Upper lobe of right lung (tissue), 1 donor: ENCODE measurements around the gene LRP1B. TPM values are rescaled to one million over a fixed set of nuclear protein-coding genes. Genes with fewer than 3 reads are reported as not detected.

Experiments
- ATAC-seq: fragments of 200-7000 bp; cut with Tn5 transposase; one replicate; pipeline ENCODE4 v1.9.1; 2020; ENCODE audit warnings: mild to moderate bottlenecking, moderate library complexity
- DNase-seq: peaks from one replicate; pipeline ENCODE4 v3.0.0-alpha.2; 2020
- H3K27ac ChIP-seq: fragments of 200-600 bp; one replicate; pipeline ENCODE4 v1.8.0; 2022
- H3K27me3 ChIP-seq: fragments of 200-600 bp; one replicate; pipeline ENCODE4 v1.8.0; 2022; ENCODE audit warnings: mild to moderate bottlenecking
- H3K36me3 ChIP-seq: fragments of 200-600 bp; one replicate; pipeline ENCODE4 v1.8.0; 2022
- H3K4me1 ChIP-seq: fragments of 200-600 bp; one replicate; pipeline ENCODE4 v1.8.0; 2022
- H3K4me3 ChIP-seq: fragments of 200-600 bp; one replicate; pipeline ENCODE4 v1.8.0; 2022; ENCODE audit warnings: mild to moderate bottlenecking
- H3K9me3 ChIP-seq: fragments of 200-600 bp; one replicate; pipeline ENCODE4 v1.8.0; 2022
- CTCF ChIP-seq: fragments of 200-600 bp; IDR thresholded peaks from one replicate; pipeline ENCODE4 v1.8.0; 2022; ENCODE audit warnings: antibody characterized with exemption
- intact Hi-C: fragments of 100-400 bp; cut with DNase I; formaldehyde crosslinking; loops from one replicate; pipeline ENCODE4 v1.11.0; 2022
- total RNA-seq: library from RNA; stranded (reverse); fragmentation: NEBNext Ultra II Directional; extraction: Animal tissue kit (Norgen Biotek cat#: 25700); gene quantifications from one replicate; pipeline ENCODE4 v1.2.1, GENCODE V29; 2021
- donor health status: DM: no; HTN: yes; CAD: no; lungs with severe emphysema.

The LRP1B gene
- total RNA-seq, 1 donor from 2014 or later, result 0.12 TPM

GRCh38 chr2:140744379-140744778, 1386.4 kb downstream of the LRP1B start:
- H3K36me3 ChIP-seq, result no peaks in the 10 kb centered on the region
- intact Hi-C loops, result no loop called here
- no peak for DNase-seq
- H3K4me1 ChIP-seq, result no peaks in the 10 kb centered on the region
- no peak overlapping the region for H3K4me3 ChIP-seq
- no peak for ATAC-seq
- no peak for TF ChIP-seq CTCF
- H3K9me3 ChIP-seq, result no peaks in the 10 kb centered on the region
- H3K27me3 ChIP-seq, result no peaks in the 10 kb centered on the region
- no peak overlapping the region for H3K27ac ChIP-seq

DNA sequence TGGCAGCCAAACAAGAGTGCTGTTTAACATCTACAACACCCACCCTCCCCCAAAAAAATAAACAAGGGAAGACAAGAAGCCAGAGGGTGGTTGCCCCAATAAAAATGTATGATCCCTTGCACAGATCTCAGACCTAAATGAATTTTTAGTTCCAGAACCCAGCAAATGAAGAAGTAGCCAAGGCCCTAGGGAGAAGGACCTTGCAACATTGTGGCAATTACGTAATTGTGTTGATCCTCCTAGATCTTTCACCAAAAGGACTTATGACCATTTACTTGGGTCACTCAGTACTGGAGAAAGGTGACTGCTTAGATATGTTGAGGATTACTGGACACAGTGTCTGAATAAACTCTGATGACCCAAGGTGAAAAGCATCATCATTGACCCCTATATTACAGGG, 1393.8 kb downstream of the LRP1B start:
- Histone ChIP-seq H3K4me3 (no peak overlapping the region), H3K36me3 (no peaks in the 10 kb centered on the region), H3K27ac (no peak overlapping the region), H3K4me1 (no peaks in the 10 kb centered on the region), H3K9me3 (no peaks in the 10 kb centered on the region), H3K27me3 (no peaks in the 10 kb centered on the region)
- ATAC-seq (no peak), DNase-seq (no peak)
- no peak for TF ChIP-seq CTCF
- intact Hi-C loops, result no loop called here

DNA sequence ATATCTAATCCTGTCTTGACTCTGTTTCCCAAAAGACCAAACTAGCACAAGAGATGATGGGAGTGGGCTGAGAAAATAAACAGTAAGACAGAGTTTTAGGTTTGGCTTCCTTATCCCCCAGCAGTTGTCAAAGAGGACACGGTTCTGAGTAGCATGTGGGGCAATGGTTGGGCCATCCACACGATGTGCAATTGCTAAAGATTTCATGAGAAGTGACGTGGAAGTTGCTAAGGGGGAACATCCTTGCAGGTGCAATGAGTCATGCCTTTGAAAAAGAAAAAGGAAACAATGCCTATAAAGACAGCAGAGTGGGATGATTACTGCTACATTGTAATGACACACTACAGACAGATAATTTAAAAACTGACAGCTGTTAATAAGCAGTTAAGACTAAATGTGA, 1395.8 kb downstream of the LRP1B start:
- DNase-seq, result no peak
- Histone ChIP-seq H3K36me3 (no peaks in the 10 kb centered on the region), H3K9me3 (no peaks in the 10 kb centered on the region), H3K27ac (no peak overlapping the region), H3K4me1 (no peaks in the 10 kb centered on the region), H3K4me3 (no peak overlapping the region), H3K27me3 (no peaks in the 10 kb centered on the region)
- no peak for ATAC-seq
- intact Hi-C loops, result no loop called here
- no peak for TF ChIP-seq CTCF

GRCh38 chr2:140718999-140719398, 1411.8 kb downstream of the LRP1B start:
- H3K36me3 ChIP-seq, result no peaks in the 10 kb centered on the region
- no peak overlapping the region for H3K27ac ChIP-seq
- intact Hi-C loops, result no loop called here
- H3K4me1 ChIP-seq, result no peaks in the 10 kb centered on the region
- no peak overlapping the region for H3K4me3 ChIP-seq
- H3K9me3 ChIP-seq, result no peaks in the 10 kb centered on the region
- no peak for DNase-seq
- TF ChIP-seq CTCF, result no peak
- H3K27me3 ChIP-seq, result no peaks in the 10 kb centered on the region
- no peak for ATAC-seq

DNA sequence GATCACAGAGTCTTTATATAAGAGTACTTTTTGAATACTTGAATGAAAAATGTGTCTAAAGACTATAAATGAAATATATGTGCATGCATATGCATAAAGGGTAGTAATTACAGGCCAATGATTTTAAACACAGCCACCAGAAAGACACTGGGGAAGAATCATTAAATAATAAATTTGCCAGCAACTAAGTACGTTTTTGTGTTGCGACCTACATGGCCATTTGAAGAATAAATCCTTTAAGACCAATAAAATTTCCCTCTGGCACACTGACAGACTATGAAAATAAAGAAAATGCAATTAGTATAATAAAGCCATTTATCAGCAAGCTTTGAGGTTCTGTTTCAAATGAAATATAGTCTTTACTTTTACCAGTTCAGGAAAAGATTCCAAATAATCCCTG, 1413.3 kb downstream of the LRP1B start:
- no peaks in the 10 kb centered on the region for H3K4me1 ChIP-seq
- H3K27me3 ChIP-seq, result no peaks in the 10 kb centered on the region
- intact Hi-C loops, result no loop called here
- no peaks in the 10 kb centered on the region for H3K9me3 ChIP-seq
- DNase-seq (no peak), ATAC-seq (no peak)
- TF ChIP-seq CTCF, result no peak
- H3K27ac ChIP-seq, result no peak overlapping the region
- no peaks in the 10 kb centered on the region for H3K36me3 ChIP-seq
- H3K4me3 ChIP-seq, result no peak overlapping the region

DNA sequence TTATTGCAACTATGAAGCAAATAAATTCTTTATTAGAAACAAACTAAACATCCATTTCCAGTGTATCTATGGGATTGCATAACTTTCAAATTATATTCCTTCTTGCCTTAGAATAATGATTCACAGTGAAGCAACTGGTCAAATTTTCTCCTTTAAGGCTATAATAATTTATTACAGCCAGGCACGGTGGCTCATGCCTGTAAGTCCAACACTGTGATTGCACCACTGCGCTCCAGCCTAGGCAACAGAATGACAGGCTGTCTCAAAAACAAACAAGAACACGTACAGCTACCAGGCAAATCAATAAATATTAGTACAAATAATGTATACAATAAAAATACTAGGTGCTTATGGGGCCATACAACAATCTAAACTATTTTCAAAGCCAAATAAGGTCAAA, 1416.2 kb downstream of the LRP1B start:
- Histone ChIP-seq H3K27ac (no peak overlapping the region), H3K9me3 (no peaks in the 10 kb centered on the region), H3K4me1 (no peaks in the 10 kb centered on the region), H3K4me3 (no peak overlapping the region), H3K36me3 (no peaks in the 10 kb centered on the region), H3K27me3 (no peaks in the 10 kb centered on the region)
- intact Hi-C loops, result no loop called here
- ATAC-seq, result no peak
- TF ChIP-seq CTCF, result no peak
- DNase-seq, result no peak
